ENCODE data around the gene TTYH1.
A peak's percentile ranks its signal among the peaks of the same experiment; 100 is the strongest.

TTYH1 gene

GRCh38 chr19:54475706-54476105 lies 60.4 kb downstream of the TTYH1 start:
- Histone ChIP-seq H3K4me2 (ENCODE audit: insufficient read depth, low read length, poor library complexity, severe bottlenecking) (no peak overlapping the region), H3K36me3 (replicated peaks in 1 of 2; ENCODE audit: control insufficient read depth in 2 of 2, insufficient read depth in 2 of 2, low read length in 2 of 2) (no peaks in the 10 kb centered on the region), H2BK120ac (ENCODE audit: low read depth, low read length) (no peak overlapping the region), H4K91ac (ENCODE audit: low read depth, low read length, poor library complexity) (no peak overlapping the region), H3K14ac (ENCODE audit: low read length) (no peak overlapping the region), H3K9ac (ENCODE audit: low read depth, low read length, poor library complexity) (no peak overlapping the region), H3K27ac (replicated peaks; ENCODE audit: low read length) (no peak overlapping the region), H2BK12ac (ENCODE audit: low read length) (no peak overlapping the region), H3K9me3 (replicated peaks in 1 of 2; ENCODE audit: control insufficient read depth in 2 of 2, insufficient read depth in 1 of 2, low read depth in 1 of 2, low read length in 2 of 2) (peaks cover 0 to 2% of the 10 kb centered on the region in 2 donors), H3K27me3 (ENCODE audit: control insufficient read depth in 3 of 3, insufficient read depth in 3 of 3, low read depth in 1 of 3, low read length in 3 of 3) (peaks cover 0 to 9% (median 0%) of the 10 kb centered on the region in 3 experiments), H3K4ac (ENCODE audit: low read length) (no peak overlapping the region), H2BK5ac (ENCODE audit: low read length) (no peak overlapping the region), H2BK15ac (ENCODE audit: low read length) (no peak overlapping the region), H3K4me3 (ENCODE audit: low read length in 2 of 2) (no peak overlapping the region), H3K4me1 (ENCODE audit: control insufficient read depth in 2 of 2, insufficient read depth in 1 of 2, low read depth in 1 of 2, low read length in 2 of 2) (peaks cover 9 to 13% of the 10 kb centered on the region in 2 donors), H4K8ac (ENCODE audit: low read depth, low read length) (no peak overlapping the region), H2AK5ac (ENCODE audit: low read depth, low read length) (no peak overlapping the region), H3K23ac (ENCODE audit: low read depth, low read length, poor library complexity) (no peak overlapping the region), H3K18ac (ENCODE audit: low read length) (no peak overlapping the region), H2AFZ (ENCODE audit: low read length) (no peak overlapping the region), H3K79me1 (ENCODE audit: low read depth, low read length) (no peaks in the 10 kb centered on the region)
- no peak for DNase-seq (ENCODE audit: low spot score)
- WGBS, 2 donors (ENCODE audit: extremely low coverage in 2 of 2, insufficient read length in 2 of 2, insufficient replicate concordance in 1 of 2), result no CpG with 5 or more reads among the region's 11 CpGs

- no peak overlapping the region for H3K4me2 ChIP-seq (ENCODE audit: insufficient read depth, low read length, poor library complexity, severe bottlenecking)
- H2BK120ac ChIP-seq (ENCODE audit: low read depth, low read length), result no peak overlapping the region
Observed at GRCh38 chr19:54477650-54478049, 62.4 kb downstream of the TTYH1 start.

GRCh38 chr19:54478677-54479266 lies 63.5 kb downstream of the TTYH1 start:
- H3K79me1 ChIP-seq (ENCODE audit: low read depth, low read length), result no peaks in the 10 kb centered on the region
- no peak overlapping the region for H4K8ac ChIP-seq (ENCODE audit: low read depth, low read length)
- H3K9me3 ChIP-seq (replicated peaks in 1 of 2; ENCODE audit: control insufficient read depth in 2 of 2, insufficient read depth in 1 of 2, low read depth in 1 of 2, low read length in 2 of 2), result no peaks in the 10 kb centered on the region
- H4K91ac ChIP-seq (ENCODE audit: low read depth, low read length, poor library complexity), result no peak overlapping the region
- H2BK120ac ChIP-seq (ENCODE audit: low read depth, low read length), result no peak overlapping the region
- no peak overlapping the region for H3K27ac ChIP-seq (replicated peaks; ENCODE audit: low read length)
- H3K18ac ChIP-seq (ENCODE audit: low read length), result no peak overlapping the region
- H3K4me1 ChIP-seq (ENCODE audit: control insufficient read depth in 2 of 2, insufficient read depth in 1 of 2, low read depth in 1 of 2, low read length in 2 of 2), result peaks cover under 1% of the 10 kb centered on the region in 2 donors
- H3K36me3 ChIP-seq (replicated peaks in 1 of 2; ENCODE audit: control insufficient read depth in 2 of 2, insufficient read depth in 2 of 2, low read length in 2 of 2), result no peaks in the 10 kb centered on the region
- DNase-seq (ENCODE audit: low spot score), result peak; percentile 83
- no peak overlapping the region for H3K4me3 ChIP-seq (ENCODE audit: low read length in 2 of 2)
- no CpG with 5 or more reads among the region's 10 CpGs for WGBS, 2 donors (ENCODE audit: extremely low coverage in 2 of 2, insufficient read length in 2 of 2, insufficient replicate concordance in 1 of 2)
- H2AK5ac ChIP-seq (ENCODE audit: low read depth, low read length), result no peak overlapping the region
- H3K9ac ChIP-seq (ENCODE audit: low read depth, low read length, poor library complexity), result no peak overlapping the region
- no peaks in the 10 kb centered on the region for H3K27me3 ChIP-seq (ENCODE audit: control insufficient read depth in 3 of 3, insufficient read depth in 3 of 3, low read depth in 1 of 3, low read length in 3 of 3)
- no peak overlapping the region for H2BK5ac ChIP-seq (ENCODE audit: low read length)
- no peak overlapping the region for H2BK12ac ChIP-seq (ENCODE audit: low read length)
- H3K14ac ChIP-seq (ENCODE audit: low read length), result no peak overlapping the region
- H2AFZ ChIP-seq (ENCODE audit: low read length), result no peak overlapping the region
- no peak overlapping the region for H3K23ac ChIP-seq (ENCODE audit: low read depth, low read length, poor library complexity)
- H3K4ac ChIP-seq (ENCODE audit: low read length), result no peak overlapping the region
- H3K4me2 ChIP-seq (ENCODE audit: insufficient read depth, low read length, poor library complexity, severe bottlenecking), result no peak overlapping the region
- H2BK15ac ChIP-seq (ENCODE audit: low read length), result no peak overlapping the region

More at GRCh38 chr19:54477650-54478049, 62.4 kb downstream of the TTYH1 start:
- Histone ChIP-seq H3K9me3 (replicated peaks in 1 of 2; ENCODE audit: control insufficient read depth in 2 of 2, insufficient read depth in 1 of 2, low read depth in 1 of 2, low read length in 2 of 2) (peaks cover 0 to 2% of the 10 kb centered on the region in 2 donors), H4K8ac (ENCODE audit: low read depth, low read length) (no peak overlapping the region), H2AK5ac (ENCODE audit: low read depth, low read length) (no peak overlapping the region), H3K14ac (ENCODE audit: low read length) (no peak overlapping the region), H3K23ac (ENCODE audit: low read depth, low read length, poor library complexity) (no peak overlapping the region), H3K36me3 (replicated peaks in 1 of 2; ENCODE audit: control insufficient read depth in 2 of 2, insufficient read depth in 2 of 2, low read length in 2 of 2) (no peaks in the 10 kb centered on the region), H3K4me1 (ENCODE audit: control insufficient read depth in 2 of 2, insufficient read depth in 1 of 2, low read depth in 1 of 2, low read length in 2 of 2) (peaks cover 7 to 8% of the 10 kb centered on the region in 2 donors), H2BK15ac (ENCODE audit: low read length) (no peak overlapping the region), H3K4ac (ENCODE audit: low read length) (no peak overlapping the region), H4K91ac (ENCODE audit: low read depth, low read length, poor library complexity) (no peak overlapping the region), H2BK5ac (ENCODE audit: low read length) (no peak overlapping the region), H3K18ac (ENCODE audit: low read length) (no peak overlapping the region), H3K9ac (ENCODE audit: low read depth, low read length, poor library complexity) (no peak overlapping the region), H3K27me3 (ENCODE audit: control insufficient read depth in 3 of 3, insufficient read depth in 3 of 3, low read depth in 1 of 3, low read length in 3 of 3) (no peaks in the 10 kb centered on the region), H3K4me3 (ENCODE audit: low read length in 2 of 2) (no peak overlapping the region), H2BK12ac (ENCODE audit: low read length) (no peak overlapping the region), H2AFZ (ENCODE audit: low read length) (no peak overlapping the region), H3K79me1 (ENCODE audit: low read depth, low read length) (no peaks in the 10 kb centered on the region), H3K27ac (replicated peaks; ENCODE audit: low read length) (no peak overlapping the region)
- no CpG with 5 or more reads among the region's 3 CpGs for WGBS, 2 donors (ENCODE audit: extremely low coverage in 2 of 2, insufficient read length in 2 of 2, insufficient replicate concordance in 1 of 2)
- DNase-seq (ENCODE audit: low spot score), result no peak

- Histone ChIP-seq H3K9ac (ENCODE audit: low read depth, low read length, poor library complexity) (no peak overlapping the region), H2BK5ac (ENCODE audit: low read length) (no peak overlapping the region), H4K8ac (ENCODE audit: low read depth, low read length) (no peak overlapping the region), H2BK12ac (ENCODE audit: low read length) (no peak overlapping the region), H2BK15ac (ENCODE audit: low read length) (no peak overlapping the region), H3K18ac (ENCODE audit: low read length) (no peak overlapping the region), H4K91ac (ENCODE audit: low read depth, low read length, poor library complexity) (no peak overlapping the region), H3K14ac (ENCODE audit: low read length) (no peak overlapping the region), H3K36me3 (replicated peaks in 1 of 2; ENCODE audit: control insufficient read depth in 2 of 2, insufficient read depth in 2 of 2, low read length in 2 of 2) (no peaks in the 10 kb centered on the region), H3K4me3 (ENCODE audit: low read length in 2 of 2) (no peak overlapping the region), H3K27ac (replicated peaks; ENCODE audit: low read length) (no peak overlapping the region), H3K4me1 (ENCODE audit: control insufficient read depth in 2 of 2, insufficient read depth in 1 of 2, low read depth in 1 of 2, low read length in 2 of 2) (no peaks in the 10 kb centered on the region), H3K9me3 (replicated peaks in 1 of 2; ENCODE audit: control insufficient read depth in 2 of 2, insufficient read depth in 1 of 2, low read depth in 1 of 2, low read length in 2 of 2) (no peaks in the 10 kb centered on the region), H2AFZ (ENCODE audit: low read length) (no peak overlapping the region), H2AK5ac (ENCODE audit: low read depth, low read length) (no peak overlapping the region), H3K4ac (ENCODE audit: low read length) (no peak overlapping the region), H2BK120ac (ENCODE audit: low read depth, low read length) (no peak overlapping the region), H3K23ac (ENCODE audit: low read depth, low read length, poor library complexity) (no peak overlapping the region), H3K79me1 (ENCODE audit: low read depth, low read length) (no peaks in the 10 kb centered on the region), H3K27me3 (ENCODE audit: control insufficient read depth in 3 of 3, insufficient read depth in 3 of 3, low read depth in 1 of 3, low read length in 3 of 3) (peaks cover 0 to 6% (median 0%) of the 10 kb centered on the region in 3 experiments), H3K4me2 (ENCODE audit: insufficient read depth, low read length, poor library complexity, severe bottlenecking) (no peak overlapping the region)
- no peak for DNase-seq (ENCODE audit: low spot score)
- WGBS, 2 donors (ENCODE audit: extremely low coverage in 2 of 2, insufficient read length in 2 of 2, insufficient replicate concordance in 1 of 2), result 100% methylated on average over 1 of the region's 2 CpGs
Observed at GRCh38 chr19:54480051-54480450, 64.8 kb downstream of the TTYH1 start.
